GM19099 (cell line): Measurements from ENCODE around the gene ETV6.

Experiments used
- POLR2A ChIP-seq: IDR thresholded peaks from 3 replicates; pipeline ENCODE4 v1.6.1; 2011; ENCODE audit warnings: low read depth; ENCODE audit not compliant: insufficient read length; ENCODE audit errors: extremely low read depth

Gene ETV6

GRCh38 chr12:11769723-11770514 lies 120.4 kb downstream of the ETV6 start:
- TF ChIP-seq POLR2A: no peak

- no peak for TF ChIP-seq POLR2A
Observed at GRCh38 chr12:11771356-11771755, 121.9 kb downstream of the ETV6 start.

GRCh38 chr12:11771895-11772502 lies 122.5 kb downstream of the ETV6 start:
- no peak for TF ChIP-seq POLR2A

GRCh38 chr12:11773889-11774677 lies 124.6 kb downstream of the ETV6 start:
- no peak for TF ChIP-seq POLR2A

GRCh38 chr12:11774821-11775220 lies 125.3 kb downstream of the ETV6 start:
- no peak for TF ChIP-seq POLR2A

- no peak for TF ChIP-seq POLR2A
Observed at GRCh38 chr12:11776316-11776715, 126.8 kb downstream of the ETV6 start.

GRCh38 chr12:11777451-11777850 lies 128.0 kb downstream of the ETV6 start:
- no peak for TF ChIP-seq POLR2A

GRCh38 chr12:11777962-11778361 lies 128.5 kb downstream of the ETV6 start:
- TF ChIP-seq POLR2A: no peak

- TF ChIP-seq POLR2A: no peak
Observed at GRCh38 chr12:11778713-11779685, 129.5 kb downstream of the ETV6 start.

GRCh38 chr12:11780521-11781101 lies 131.1 kb downstream of the ETV6 start:
- TF ChIP-seq POLR2A: no peak

- TF ChIP-seq POLR2A: no peak
Observed at GRCh38 chr12:11782914-11783420, 133.5 kb downstream of the ETV6 start.

GRCh38 chr12:11785712-11786111 lies 136.2 kb downstream of the ETV6 start:
- no peak for TF ChIP-seq POLR2A

- no peak for TF ChIP-seq POLR2A
Observed at GRCh38 chr12:11786638-11787365, 137.3 kb downstream of the ETV6 start.
